GM19372 (cell line): Measurements from ENCODE around the gene AKT1.
"Not testable (repeated sequence)": the region's sequence is repeated elsewhere in the genome, so short reads cannot be mapped to it uniquely, and the experiment has no call there.

Experiments
- ATAC-seq: cut with Tn5 transposase; IDR thresholded peaks from one replicate; pipeline ENCODE4 v1.9.1; 2021; ENCODE audit warnings: mild to moderate bottlenecking, low read depth, moderate library complexity; ENCODE audit not compliant: unreplicated experiment

The AKT1 gene

GRCh38 chr14:104794993-104795780 is at the start of gene AKT1:
TSS of gene AKT1 (minus strand) at chr14:104795748. CDS start at chr14:104792643, 3,105 bp downstream.
- ATAC-seq, result peak; percentile 43

DNA sequence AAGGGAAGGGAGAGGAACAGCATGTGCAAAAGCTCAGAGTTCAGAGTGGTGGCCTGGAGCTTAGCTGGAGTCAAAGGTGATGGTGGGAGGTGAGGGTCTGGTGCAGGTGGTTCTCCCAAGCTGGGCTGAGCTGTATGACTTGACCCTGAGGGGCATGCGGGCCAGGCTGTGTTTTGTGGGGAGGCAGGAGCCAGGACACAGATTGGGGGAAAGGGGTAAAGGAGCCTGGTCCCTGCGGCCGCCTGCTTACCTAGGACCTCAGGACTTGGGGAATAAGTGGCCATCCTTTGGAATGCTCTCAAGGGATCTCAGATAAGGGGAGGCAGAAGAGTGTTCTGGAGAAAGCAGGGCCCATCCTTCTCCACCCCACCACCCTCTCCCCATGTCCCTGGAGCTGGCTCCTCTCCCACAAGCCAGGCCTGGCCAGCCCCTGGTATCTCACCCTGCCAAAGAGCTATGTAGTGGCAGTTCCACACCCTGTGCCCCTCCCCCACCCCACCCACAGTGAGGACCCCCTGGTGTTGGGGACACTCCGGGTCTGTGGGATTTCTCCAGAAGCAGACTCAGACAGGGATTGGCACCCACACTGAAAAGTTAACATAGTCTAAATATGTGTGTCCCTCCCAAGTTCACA is 49.6 kb upstream of the AKT1 start:
- ATAC-seq, result no peak

GRCh38 chr14:104844306-104845032 is 48.9 kb upstream of the AKT1 start:
- ATAC-seq, result no peak

DNA sequence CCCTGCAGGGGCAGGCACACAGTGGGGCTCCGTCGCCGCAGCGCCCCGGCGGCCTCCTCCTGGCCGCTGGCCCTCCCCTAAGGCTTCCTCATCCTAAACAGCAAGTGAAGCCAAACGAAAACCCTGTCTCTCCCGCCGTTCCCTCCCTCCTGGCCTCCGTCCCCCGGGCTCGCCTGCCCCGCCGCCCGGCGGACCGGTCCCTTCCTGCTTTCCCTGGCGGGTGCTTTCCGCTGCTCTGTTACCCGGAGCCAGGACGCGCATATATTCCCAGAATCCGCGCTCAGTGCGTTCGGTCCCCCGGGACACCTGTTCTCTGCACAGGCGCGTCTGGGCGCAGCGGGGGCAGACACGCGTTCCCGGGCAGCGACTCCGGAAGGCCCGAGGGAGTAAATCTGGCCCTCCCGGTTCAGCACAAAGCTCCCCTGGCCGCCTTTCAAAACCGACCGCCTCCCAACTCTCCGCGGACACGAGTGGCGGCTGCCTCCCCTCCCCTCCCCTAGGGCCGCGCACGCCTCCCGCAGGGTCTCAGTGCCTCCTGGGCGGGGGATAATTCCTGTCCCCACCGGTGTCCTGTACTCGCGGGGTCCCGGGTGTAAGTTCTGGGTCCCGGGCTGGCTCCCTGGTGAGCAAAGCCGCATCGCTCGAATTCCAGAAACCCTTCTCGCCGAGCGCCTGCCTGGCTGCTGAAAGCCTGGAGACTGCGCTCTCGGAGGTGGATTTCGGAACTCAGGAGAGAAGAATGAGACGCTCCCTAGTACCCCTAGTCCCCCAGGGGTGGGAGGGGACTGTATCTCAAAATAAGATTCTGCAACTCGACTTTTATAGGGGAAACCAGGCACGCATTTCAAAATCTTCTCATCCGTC is 48.1 kb upstream of the AKT1 start:
- ATAC-seq, result no peak

DNA sequence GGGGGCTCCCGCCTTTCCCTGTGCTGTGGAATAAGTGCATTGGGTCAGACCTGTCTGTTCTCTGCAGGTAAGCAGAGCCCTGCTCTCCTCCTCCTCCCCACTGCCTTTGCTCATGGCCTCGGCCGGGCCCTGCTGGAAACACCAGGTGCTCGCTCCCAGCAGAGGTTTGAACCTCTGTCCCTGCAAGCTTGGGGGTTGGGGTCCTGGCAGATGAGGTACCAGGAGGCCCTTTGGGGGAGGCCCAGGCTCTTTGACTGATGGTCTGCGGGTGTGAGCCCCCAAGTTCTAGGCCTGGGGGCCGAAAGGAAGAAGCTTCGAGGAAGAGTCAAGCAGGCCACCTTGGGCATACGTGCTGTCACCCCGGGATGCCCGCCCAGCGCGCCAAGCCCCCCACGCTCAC is 47.5 kb upstream of the AKT1 start:
- ATAC-seq, result no peak

DNA sequence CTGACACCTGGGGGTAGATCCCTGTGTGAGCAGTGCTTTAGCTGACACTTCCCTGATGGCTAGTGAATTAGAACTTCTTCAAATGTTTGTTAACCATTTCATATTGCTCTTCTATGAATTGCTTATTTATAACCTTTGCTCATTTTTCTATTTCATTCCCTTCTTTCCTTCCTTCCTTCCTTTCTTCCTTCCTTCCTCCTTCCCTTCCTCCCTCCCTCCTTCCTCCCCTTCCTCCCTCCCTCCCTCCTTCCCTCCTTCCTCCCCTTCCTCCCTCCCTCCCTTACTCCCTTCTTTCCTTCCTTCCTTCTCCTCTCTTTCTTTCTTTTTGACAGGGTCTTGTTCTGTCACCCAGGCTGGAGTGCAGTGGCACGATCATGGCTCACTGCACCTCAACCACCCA is 46.2 kb upstream of the AKT1 start:
- no peak for ATAC-seq

DNA sequence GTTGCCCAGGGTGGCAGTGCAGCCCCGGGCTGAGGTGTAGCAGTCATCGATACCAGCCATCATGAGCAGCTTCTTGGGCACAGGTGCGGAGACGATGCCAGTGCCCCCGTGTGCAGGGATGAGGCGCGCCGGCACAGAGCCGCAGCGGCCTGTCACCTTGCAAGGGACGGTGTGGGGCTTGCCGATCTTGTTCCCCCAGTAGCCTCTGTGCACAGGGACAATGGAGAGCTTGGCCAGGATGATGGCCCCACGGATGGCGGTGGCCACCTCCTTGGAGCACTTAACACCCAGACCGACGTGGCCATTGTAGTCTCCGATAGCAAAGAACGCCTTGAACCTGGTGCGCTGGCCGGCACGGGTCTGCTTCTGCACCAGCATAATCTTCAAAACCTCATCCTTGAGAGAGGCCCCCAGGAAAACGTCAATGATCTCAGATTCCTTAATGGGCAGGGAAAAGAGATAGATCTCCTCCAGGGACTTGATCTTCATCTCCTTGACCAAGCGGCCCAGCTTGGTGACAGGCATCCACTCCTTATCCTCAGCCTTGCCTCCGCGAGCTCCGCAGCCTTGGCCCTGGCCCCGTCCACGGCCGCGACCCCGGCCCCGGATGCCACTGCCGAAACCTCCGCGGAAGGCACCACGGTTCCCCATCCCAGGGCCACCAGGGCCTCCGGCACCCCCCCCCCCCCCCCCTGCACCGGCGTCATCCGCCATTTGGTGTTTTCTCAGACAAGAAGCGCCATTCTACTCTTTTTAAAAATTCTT is 40.8 kb upstream of the AKT1 start:
- ATAC-seq, result not testable (repeated sequence)

GRCh38 chr14:104830781-104831180 is 35.2 kb upstream of the AKT1 start:
- no peak for ATAC-seq

DNA sequence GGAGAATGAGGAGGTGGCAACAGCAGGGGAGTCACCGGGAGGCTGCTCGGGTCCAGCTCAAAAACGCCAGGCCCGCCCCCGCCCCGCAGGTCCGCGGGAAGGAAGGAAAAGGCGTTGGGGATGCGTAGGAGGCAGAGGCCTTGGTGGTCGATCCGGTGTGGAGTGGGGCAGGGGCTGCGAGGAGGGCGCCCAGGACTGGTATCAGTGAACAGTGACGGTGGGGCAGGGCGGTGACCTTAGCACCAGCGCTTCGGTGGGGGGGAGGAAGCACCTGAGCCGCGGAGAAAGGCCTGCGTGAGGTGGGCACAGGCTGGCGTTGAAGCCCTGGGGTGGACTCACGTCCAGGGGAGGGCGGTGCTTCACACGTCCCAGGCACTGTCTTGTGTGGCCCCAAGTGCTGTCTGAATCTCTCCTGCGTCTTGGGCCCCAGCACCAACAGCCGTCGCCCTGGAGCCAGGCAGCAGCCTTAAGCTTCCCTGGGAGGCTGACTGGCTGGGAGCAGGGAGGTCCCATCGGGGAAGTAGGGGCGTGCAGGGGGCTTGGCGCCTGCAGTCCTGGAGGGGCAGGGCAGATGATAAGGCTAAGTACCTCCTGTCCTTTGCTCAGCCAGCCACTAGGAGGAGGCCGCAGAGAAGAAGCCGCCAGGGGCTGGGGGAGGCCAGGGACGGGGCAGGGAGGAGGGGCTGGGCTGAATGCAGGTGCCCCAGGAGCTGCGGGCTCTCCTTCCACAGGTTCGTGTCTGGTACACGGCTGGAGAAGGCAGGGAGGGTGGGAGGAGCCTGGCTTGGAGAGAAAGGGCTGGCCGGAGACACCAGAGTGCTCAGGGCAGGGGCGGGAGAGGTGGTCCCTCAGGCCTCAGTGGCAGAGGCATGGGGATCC is 31.9 kb upstream of the AKT1 start:
- ATAC-seq, result no peak

- ATAC-seq, result no peak
Measured at GRCh38 chr14:104826861-104827176, 31.3 kb upstream of the AKT1 start.

DNA sequence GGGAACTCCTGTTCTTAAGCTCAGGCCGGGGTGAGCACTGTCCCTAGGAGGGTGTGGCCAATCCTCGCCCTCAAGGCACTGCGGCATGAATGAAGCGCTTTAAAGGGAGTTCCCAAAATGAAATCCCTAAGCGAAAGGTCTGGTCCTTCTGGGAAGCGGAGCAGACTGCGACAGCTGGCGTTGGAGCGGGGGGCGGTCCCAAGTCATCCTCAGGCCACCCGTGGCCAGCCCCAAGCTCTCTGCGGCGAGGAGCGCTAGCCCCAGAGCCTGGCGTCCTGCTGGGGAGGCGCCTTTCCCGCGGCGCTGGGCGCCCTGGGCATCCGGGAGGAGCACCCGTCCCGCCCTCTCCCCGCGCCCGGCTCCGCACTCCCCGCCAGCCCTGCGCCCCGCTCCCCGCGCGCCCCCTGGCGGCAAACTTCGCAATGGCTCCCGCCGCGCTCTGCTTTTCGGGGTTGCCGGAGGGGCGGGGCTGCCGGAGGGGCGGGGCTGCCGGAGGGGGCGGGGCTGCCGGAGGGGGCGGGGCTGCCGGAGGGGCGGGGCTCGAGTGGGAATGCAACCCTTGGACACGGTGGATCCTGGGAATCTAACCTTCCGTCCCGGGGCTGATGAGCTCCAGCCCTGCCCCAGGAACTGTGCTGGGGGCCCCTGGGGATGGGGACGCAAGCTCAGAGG is 30.8 kb upstream of the AKT1 start:
- peak; percentile 77 for ATAC-seq

DNA sequence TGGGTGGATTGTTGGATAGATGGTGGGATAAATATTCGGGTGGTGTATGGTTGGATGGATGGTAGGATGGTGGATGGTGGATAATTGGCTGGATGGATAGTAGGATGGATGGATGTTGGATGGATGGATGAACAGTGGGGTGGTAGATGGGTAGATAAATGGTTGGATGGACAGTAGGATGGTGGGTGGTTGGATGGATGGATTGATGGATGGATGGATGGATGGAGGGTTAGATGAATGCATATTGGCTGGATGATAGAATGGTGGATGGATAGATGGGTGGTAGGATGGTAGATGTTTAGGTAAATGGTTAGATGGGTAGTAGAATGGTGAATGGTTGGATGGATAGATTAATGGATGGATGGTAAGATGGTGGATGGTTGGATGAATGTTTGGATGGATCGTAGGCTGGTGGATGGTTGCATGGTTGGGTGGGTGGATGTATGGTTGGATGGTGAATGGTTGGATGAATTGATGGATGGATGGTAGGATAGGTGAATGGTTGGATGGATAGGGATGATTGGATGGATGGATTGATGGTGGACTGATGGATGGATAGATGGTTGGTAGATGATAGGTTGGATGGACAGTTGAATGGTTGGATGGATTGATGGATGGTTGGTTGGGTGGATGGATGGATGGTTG is 28.9 kb upstream of the AKT1 start:
- no peak for ATAC-seq

DNA sequence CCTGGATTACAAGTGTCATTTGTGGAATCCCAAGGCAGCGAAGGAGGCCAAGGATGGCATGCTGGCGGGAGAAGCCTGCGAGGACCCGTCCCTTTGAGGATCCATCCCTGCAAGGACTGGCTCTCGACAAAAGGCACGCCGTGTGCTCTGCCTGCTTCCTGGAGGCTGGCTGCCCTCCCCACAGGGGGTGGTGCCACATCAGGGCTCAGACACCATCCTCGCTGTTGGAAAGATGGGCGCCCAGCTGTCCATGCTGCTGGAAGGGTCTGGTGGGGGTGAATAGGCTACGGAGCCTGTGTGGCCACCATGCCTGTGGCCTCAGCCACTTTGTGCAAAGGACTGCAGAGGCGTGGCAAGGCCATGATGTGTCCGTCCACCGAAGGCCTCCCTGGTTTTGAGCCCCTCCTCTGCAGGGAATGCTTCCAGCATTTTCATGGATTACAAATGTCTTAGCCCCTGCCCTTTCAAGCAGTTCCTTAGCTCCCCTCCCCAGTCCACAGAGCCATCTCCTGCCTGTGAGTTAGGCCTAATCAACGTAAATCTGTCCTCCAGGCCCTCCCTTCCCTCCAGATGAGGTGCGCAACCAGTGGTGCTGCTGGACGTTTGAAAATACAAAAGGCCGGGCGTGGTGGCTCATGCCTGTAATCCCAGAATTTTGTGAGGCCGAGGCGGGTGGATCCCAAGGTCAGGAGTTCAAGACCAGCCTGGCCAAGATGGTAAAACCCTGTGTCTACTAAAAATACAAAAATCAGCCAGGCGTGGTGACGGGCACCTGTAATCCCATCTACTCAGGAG is 27.5 kb upstream of the AKT1 start:
- ATAC-seq, result no peak

GRCh38 chr14:104821971-104822608 is 26.5 kb upstream of the AKT1 start:
- no peak for ATAC-seq

DNA sequence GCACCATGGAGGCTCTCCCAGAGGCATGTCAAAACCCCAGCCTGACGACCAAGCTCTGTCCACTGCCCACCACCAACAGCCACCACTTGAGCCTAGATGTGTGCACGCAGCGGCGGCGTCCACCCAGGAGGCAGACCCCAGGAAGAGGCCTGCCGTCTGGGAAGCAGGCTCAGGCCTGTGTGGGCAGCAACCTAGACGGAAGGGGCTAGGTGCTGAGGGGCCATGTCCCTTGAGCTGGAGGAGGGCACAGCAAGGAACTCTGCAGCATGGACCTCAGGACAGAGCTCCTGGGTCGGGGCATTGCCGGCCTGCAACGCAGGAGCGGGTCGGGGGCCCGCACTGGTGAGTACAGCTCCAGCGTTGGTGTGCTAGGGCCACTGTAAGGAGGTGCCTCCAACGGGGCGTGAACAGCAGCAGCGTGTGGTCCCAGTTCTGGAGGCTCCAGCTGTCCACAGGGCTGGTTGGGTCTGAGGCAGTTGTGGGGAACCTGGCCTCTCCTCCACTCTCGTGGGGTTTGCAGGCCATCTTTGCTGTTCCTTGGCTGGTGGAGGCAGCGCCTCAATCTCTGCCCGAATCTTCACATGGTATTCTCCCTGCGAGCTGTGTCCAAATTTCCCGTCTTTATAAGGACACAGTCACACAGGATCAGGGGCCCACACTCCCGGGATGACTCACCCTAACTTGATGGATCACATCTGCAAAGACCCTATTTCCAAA is 25.8 kb upstream of the AKT1 start:
- ATAC-seq, result no peak

DNA sequence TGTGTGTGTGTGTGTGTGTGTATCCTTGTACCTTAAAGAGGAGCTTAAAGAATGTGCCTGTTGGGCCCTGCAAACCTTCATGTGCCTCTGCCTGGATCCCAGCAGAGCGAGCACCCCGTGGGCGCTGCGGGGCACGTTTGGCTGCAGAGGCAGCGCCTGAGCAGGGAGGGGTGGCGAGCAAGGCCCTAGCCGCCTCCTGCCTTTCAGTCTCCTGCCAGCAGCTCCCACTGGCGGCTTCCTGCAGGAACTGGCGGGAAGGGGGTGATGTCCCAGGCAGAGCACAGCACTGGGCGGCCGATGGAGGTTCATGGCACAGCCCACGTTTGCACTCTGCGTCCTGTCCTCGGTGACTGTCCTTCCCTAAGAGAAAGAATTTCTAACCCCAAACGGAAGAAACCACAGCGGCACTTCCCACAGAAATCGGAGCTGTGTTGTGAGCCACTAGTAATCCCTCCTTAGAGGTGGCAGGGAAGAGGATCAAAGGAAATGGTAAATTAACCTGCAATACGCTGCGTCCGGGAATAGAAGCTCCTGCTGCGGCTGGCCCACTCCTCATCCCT is 25.2 kb upstream of the AKT1 start:
- ATAC-seq, result no peak
